HG03039 (cell line): ENCODE data around the gene ATP11A.
"Not testable (repeated sequence)": the region's sequence is repeated elsewhere in the genome, so short reads cannot be mapped to it uniquely, and the experiment has no call there.

Source experiments
- ATAC-seq: cut with Tn5 transposase; IDR thresholded peaks from one replicate; pipeline ENCODE4 v1.9.1; 2021; ENCODE audit warnings: mild to moderate bottlenecking, moderate library complexity; ENCODE audit not compliant: unreplicated experiment

Gene ATP11A

DNA sequence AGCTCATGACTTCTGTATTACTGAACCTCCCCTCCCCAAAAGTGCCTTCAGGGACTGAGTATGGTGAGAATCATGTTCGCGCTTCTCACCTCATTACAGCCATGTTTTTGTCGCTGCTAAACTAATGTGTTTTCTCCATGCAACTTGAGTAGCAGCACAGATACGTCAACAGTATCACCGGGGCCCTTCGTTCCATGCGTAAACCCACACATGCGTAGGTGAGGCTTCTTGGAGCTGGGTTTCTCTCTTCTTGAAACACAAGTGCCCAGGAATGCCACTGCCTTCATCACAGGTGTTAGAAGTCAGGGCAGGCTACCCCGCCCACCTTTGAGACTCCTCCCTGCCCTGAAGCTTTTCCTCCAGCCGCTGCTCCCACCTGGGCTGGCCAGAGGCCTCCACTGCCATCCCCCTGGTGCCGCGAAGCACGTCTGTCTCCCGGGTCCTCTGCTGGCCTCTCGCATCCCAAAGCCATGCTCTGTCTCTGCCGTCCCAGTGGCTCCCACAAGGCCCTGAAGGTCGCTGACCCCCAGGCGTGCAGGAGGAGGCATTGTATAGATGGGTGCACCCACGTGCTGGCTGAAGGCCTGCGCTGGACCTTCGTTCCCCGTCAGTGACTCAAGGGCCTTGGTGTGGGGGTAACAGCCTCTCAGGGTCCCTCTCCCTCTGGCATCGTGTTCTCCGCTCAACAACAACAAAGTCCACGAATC lies 143.9 kb downstream of the ATP11A start:
- ATAC-seq, result no peak

DNA sequence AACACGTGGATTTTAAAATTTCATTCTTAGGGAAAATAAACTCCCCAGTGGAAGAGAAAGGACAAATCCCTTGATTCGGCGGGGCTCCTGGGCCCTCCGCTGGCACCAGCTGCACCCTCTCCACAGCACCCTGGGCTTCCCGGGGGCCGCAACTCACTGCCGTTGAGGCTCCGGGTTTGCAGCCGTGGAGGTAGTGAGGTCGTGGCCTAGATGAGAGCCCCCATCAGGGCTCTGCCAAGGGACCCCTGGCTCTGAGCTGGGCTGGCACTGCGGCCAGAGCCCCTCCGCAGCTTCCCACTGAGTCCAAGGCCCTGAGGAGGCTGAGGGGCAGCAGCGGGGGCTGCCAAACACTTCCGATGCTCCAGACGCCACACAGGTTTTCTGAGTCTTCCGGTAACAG lies 145.5 kb downstream of the ATP11A start:
- ATAC-seq, result no peak

GRCh38 chr13:112835796-112836195 lies 146.0 kb downstream of the ATP11A start:
- no peak for ATAC-seq

- no peak for ATAC-seq
These were observed 147.1 kb downstream of the ATP11A start for GRCh38 chr13:112836940-112837339.

GRCh38 chr13:112837371-112838037 lies 147.7 kb downstream of the ATP11A start:
- ATAC-seq, result no peak

GRCh38 chr13:112838038-112838841 lies 148.4 kb downstream of the ATP11A start:
- ATAC-seq, result no peak

DNA sequence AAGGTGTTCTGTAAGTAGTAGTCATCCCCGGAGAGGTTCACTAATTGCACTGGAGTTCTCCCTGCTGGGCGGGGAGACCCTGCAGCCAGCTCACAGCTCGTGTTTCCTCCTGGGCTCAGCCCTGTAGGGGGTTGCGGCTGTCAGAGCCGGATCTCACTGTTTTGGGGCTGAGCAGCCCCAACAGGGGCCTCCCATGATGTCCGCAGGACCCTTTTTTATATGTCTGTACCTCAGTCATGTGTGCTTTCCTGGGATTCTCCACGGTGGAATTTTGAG lies 148.9 kb downstream of the ATP11A start:
- ATAC-seq, result no peak

- no peak for ATAC-seq
These were observed 149.7 kb downstream of the ATP11A start for GRCh38 chr13:112839356-112840105.

- ATAC-seq, result no peak
These were observed 150.8 kb downstream of the ATP11A start for GRCh38 chr13:112840472-112841302.

DNA sequence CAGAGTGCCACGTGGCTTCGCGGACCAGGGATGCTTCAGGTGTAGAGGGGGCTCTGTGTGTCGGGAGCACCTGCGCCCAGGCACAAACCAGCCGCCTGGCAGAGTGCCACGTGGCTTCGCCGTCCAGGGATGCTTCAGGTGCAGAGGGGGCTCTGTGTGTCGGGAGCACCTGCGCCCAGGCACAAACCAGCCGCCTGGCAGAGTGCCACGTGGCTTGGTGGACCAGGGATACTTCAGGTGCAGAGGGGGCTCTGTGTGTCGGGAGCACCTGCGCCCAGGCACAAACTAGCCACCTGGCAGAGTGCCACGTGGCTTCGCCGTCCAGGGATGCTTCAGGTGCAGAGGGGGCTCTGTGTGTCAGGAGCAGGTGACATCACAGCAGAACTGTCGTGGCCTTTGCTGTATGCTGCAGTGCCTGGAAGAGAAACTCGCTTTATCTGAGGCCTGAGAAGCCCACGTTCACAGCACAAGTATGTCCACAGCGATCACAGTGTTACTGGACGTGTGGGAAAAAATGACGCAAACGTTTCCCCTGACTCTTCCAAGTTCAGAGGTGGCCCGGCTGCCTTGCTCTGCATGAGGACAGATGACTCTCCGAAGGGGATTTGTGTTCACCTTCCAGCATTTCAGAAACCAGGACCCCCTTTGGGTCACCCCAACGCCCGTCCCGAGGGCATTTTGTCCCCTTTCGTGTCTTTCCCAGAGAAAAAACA lies 151.6 kb downstream of the ATP11A start:
- ATAC-seq, result not testable (repeated sequence)

DNA sequence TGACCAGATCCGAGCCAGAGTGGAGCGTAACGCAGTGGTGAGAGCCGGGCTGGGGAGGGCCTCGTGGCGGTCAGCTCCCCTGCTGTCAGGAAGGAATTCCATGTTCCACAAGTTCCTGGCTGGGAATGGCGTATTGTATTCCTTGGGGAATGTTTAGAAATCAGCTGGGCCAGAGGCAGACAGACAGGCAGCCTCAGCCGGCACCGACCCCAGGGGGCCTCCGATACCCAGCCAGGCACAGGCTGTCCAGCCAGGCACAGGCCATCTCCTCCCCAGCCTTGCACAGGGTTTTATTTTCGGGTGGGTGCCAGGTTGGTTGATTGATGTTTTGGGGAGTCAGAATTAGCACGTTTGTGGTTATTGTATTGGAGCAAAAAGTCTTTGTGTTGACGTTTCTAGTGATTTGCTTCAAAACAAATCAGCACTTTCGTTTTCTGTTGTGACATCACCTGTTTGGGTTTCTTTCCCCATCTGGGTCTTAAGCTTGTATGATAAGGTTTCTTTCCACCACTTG lies 152.6 kb downstream of the ATP11A start:
- no peak for ATAC-seq

GRCh38 chr13:112842931-112843391 lies 153.1 kb downstream of the ATP11A start:
- no peak for ATAC-seq

- ATAC-seq, result no peak
These were observed 153.7 kb downstream of the ATP11A start for GRCh38 chr13:112843392-112844111.

- no peak for ATAC-seq
These were observed 154.6 kb downstream of the ATP11A start for GRCh38 chr13:112844411-112844810.

DNA sequence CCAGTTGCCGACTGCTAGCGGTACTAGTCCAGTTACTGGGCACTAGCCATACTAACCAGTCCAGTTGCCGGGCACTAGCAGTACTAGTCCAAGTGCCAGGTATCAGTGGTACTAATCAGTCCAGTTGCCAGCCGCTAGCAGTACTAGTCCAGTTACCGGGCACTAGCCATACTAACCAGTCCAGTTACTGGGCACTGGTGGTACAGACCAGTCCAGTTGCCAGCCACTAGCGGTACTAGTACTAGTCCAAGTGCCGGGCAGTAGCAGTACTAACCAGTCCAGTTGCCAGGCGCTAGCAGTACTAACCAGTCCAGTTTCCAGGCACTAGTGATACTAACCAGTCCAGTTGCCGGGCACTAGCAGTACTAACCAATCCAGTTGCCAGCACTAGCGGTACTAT lies 155.0 kb downstream of the ATP11A start:
- no peak for ATAC-seq

DNA sequence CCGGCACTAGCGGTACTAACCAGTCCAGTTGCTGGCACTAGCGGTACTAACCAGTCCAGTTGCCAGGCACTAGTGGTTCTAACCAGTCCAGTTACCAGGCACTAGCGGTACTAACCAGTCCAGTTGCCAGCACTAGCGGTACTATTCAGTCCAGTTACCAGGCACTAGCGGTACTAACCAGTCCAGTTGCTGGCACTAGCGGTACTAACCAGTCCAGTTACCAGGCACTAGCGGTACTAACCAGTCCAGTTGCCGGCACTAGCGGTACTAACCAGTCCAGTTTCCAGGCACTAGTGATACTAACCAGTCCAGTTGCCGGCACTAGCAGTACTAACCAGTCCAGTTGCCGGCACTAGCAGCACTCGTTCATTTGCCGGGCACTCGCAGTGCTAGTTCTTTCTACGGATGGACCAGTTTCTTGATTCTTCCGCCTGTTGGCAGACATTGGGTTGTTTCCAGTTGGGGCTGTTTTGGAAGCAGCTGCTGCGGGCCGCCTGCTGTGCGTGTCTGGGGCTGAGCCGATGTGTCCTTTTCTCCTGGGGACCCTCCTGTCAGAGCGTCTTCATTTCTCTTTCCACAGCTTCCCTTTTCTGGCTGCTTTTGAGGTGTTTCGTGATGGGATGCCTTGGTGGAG lies 155.8 kb downstream of the ATP11A start:
- no peak for ATAC-seq

- no peak for ATAC-seq
These were observed 156.7 kb downstream of the ATP11A start for GRCh38 chr13:112846411-112847115.

- ATAC-seq, result no peak
These were observed 159.7 kb downstream of the ATP11A start for GRCh38 chr13:112849500-112849899.
